HG02884 (cell line): ENCODE results near the gene CPEB1.
"Not testable (repeated sequence)": the region's sequence is repeated elsewhere in the genome, so short reads cannot be mapped to it uniquely, and the experiment has no call there.

Experiments
- ATAC-seq: cut with Tn5 transposase; IDR thresholded peaks from one replicate; pipeline ENCODE4 v1.9.1; 2021; ENCODE audit warnings: mild to moderate bottlenecking, moderate library complexity; ENCODE audit not compliant: unreplicated experiment

Gene CPEB1

GRCh38 chr15:82530606-82531379, 116.4 kb downstream of the CPEB1 start:
- peak; percentile 91 for ATAC-seq

- ATAC-seq: no peak
Measured at GRCh38 chr15:82530006-82530405, 117.2 kb downstream of the CPEB1 start.

GRCh38 chr15:82513587-82513986, 133.6 kb downstream of the CPEB1 start:
- ATAC-seq: not testable (repeated sequence)

GRCh38 chr15:82507693-82508092, 139.5 kb downstream of the CPEB1 start:
- ATAC-seq: not testable (repeated sequence)

- ATAC-seq: not testable (repeated sequence)
Measured at GRCh38 chr15:82507087-82507486, 140.1 kb downstream of the CPEB1 start.

GRCh38 chr15:82505842-82506241, 141.3 kb downstream of the CPEB1 start:
- not testable (repeated sequence) for ATAC-seq

- not testable (repeated sequence) for ATAC-seq
Measured at GRCh38 chr15:82504074-82504473, 143.1 kb downstream of the CPEB1 start.

GRCh38 chr15:82502700-82503339, 144.3 kb downstream of the CPEB1 start:
- ATAC-seq: not testable (repeated sequence)

GRCh38 chr15:82500772-82501171, 146.4 kb downstream of the CPEB1 start:
- ATAC-seq: not testable (repeated sequence)

- ATAC-seq: not testable (repeated sequence)
Measured at GRCh38 chr15:82497978-82498377, 149.2 kb downstream of the CPEB1 start.
